Measurements from ENCODE around the gene KLHL29.

Gene KLHL29

DNA sequence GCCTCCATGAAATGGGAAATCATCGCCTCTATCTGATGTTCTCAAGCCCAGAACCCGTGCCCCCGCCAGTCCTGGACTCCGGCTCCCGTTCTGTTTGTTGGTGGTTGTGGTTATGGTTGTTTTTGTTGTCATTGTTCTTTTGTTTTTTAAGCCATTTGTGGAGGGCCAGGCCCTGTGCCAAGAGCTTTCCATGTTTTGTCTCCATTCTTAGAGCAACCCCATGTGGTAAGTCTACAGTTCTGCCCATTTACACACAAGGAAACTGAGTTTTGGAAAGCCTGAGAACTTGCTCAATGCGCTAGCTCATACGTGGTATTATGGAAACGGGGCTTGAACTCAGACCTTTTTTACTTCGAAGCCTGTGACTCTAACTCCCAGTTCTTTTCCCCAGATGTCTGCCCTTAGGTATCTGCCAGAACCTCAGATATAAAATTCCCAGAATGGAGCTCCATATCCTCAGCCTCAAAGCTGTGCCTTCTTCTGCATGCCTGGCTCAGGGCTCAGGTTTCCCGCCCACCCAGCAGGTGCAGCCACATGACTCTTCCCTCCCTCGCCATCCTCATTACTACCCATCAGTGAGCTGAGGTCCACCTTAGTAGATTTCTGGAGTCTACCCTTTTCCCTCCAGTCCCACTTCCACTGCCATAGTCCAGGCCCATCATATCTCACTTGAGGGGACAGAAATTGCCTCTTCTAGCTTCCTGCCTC, 194.1 kb downstream of the KLHL29 start:
- no peak for DNase-seq (ENCODE audit: low spot score)
- ChIA-PET POLR2A (ENCODE audit: low non-redundant PET) (no interaction called here), CTCF (interaction anchor here (0.6 to 1.2 kb wide), 2 partner anchors 10 to 56 kb away, joined by 3 read pairs; no protein-coding TSS in a partner anchor)
- H3K27ac ChIP-seq = no peak overlapping the region
- TF ChIP-seq, protein P1, sequence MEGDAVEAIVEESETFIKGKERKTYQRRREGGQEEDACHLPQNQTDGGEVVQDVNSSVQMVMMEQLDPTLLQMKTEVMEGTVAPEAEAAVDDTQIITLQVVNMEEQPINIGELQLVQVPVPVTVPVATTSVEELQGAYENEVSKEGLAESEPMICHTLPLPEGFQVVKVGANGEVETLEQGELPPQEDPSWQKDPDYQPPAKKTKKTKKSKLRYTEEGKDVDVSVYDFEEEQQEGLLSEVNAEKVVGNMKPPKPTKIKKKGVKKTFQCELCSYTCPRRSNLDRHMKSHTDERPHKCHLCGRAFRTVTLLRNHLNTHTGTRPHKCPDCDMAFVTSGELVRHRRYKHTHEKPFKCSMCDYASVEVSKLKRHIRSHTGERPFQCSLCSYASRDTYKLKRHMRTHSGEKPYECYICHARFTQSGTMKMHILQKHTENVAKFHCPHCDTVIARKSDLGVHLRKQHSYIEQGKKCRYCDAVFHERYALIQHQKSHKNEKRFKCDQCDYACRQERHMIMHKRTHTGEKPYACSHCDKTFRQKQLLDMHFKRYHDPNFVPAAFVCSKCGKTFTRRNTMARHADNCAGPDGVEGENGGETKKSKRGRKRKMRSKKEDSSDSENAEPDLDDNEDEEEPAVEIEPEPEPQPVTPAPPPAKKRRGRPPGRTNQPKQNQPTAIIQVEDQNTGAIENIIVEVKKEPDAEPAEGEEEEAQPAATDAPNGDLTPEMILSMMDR (conservative IDR thresholded peaks at IDR 0.05; ENCODE audit: low read depth) = no peak

DNA sequence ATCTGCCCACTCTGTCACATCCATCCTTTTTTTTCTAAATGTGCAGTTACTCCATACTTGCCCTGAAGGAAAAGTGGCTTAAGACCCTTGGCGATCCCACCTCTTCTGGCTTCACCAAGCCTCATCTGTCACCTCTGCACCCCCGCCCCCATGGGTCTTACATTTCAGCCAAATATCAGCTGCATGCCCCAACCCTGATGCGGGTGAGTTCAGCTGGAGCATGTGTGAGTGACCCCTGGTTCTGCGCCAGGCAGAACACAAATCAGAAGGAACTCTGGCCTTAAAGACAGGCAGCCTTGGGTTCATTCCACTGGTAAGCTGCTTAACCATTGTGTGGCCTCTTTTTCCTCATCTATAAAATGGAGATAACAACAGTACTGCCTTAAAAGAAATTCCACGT, 194.7 kb downstream of the KLHL29 start:
- no peak overlapping the region for H3K27ac ChIP-seq
- TF ChIP-seq, protein P1 (conservative IDR thresholded peaks at IDR 0.05; ENCODE audit: low read depth) = no peak
- ChIA-PET CTCF (interaction anchor here (0.6 to 1.2 kb wide), 2 partner anchors 10 to 55 kb away, joined by 3 read pairs; no protein-coding TSS in a partner anchor), POLR2A (ENCODE audit: low non-redundant PET) (no interaction called here)
- no peak for DNase-seq (ENCODE audit: low spot score)

DNA sequence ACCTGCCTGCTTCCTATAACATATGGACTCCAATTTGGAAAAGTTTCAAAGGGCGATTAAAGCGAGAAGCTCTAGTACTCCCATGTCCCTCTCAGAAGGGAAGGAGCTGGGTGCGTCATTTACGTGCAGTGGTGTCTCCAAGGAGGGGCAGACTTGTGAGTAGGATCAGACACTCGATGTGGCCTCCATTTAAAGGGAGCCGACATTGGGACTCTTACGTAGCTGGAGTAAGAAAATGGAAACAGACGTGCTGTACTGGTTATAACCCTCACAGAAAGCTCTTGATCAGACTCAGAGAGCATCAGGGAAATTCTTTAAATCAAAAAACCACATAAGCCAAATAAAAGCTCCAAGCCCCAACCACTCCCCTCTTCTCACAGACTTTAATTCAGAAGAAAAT, 198.5 kb downstream of the KLHL29 start:
- DNase-seq (ENCODE audit: low spot score) = no peak
- CTCF ChIA-PET = interaction anchor here (0.7 to 0.8 kb wide), 2 partner anchors 92 to 385 kb away, joined by 4 read pairs; no protein-coding TSS in a partner anchor
- no peak overlapping the region for H3K27ac ChIP-seq
- TF ChIP-seq, protein P1 (conservative IDR thresholded peaks at IDR 0.05; ENCODE audit: low read depth) = no peak
- POLR2A ChIA-PET (ENCODE audit: low non-redundant PET) = no interaction called here

DNA sequence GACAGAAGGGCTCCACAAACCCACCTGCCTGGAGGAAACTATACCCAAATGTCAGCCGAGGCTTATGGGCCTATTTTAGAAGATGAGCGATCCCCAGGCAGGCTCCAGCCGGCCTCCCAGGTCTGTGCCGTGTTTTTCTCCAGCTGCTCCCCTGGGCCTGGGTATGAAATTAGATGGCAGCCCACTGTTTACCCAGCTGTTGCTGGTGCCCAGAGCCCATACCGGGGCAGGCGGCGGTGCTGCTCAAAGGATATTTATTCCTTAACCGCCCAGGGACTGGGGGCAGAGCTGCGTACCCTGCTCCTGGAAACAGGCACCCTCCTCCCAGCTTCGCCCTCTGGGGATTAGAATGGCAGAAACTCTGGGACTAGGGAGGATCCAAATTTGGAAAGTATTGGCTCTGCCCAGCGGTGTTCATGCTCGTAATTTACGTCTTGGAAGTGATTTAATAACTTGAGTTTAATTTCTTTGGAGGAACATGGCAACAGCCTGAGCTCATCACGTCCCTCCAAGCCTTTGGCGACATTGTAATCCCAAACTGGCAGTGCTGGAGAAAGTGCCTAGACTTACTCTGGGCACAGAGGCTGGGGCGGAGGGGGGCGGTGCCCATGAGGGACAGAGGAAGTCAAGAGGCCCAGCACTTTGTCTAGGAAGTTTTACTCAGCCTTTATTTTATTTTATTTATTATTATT, 199.2 kb downstream of the KLHL29 start:
- DNase-seq (ENCODE audit: low spot score) = no peak
- no peak overlapping the region for H3K27ac ChIP-seq
- TF ChIP-seq, protein P1 (conservative IDR thresholded peaks at IDR 0.05; ENCODE audit: low read depth) = no peak
- CTCF ChIA-PET = interaction anchor here (0.8 kb wide), 1 partner anchor 93 kb away, joined by 4 read pairs; no protein-coding TSS in a partner anchor
- POLR2A ChIA-PET (ENCODE audit: low non-redundant PET) = no interaction called here

DNA sequence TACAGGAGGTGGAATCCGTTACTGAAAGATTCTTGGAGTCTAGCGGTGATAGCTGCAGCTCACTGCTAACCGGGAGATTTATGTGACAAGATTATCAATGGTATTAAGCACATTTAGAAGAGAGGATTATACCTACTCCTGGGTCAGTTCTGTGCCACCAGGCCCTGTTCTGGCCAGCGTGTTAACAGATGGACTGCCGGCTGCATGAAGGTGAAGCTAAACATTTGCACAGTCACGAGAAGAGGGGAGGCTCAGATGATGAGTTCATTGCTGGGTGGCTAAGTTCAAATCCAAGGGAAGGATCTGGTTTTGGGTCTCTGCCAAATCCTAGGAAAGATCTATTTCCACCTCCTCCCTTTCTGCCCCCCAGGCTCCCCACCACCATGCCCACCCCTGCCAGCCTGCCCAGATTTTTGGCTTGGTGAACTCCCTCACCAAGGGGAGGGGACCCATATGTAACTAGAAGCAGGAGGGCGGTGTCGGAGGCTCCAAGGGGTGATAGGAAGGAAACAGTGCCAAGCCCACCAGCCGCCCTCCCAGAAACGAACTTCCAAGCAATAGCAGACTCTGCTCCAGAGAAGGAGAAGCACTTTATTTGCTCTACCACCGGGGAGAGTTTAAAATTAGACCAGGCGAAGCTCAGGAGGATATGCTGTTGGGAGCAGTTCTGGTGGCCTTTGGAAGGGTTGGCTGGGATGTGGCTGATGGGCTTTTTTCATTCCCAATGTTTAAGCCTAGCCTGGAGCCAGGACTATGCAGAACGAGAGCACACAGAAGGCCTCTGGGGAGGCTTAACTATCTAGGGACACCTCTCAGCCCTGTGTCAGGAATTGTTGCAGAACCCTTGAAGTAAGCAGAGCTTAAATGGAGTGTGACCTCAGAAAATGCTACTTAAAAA, 200.5 kb downstream of the KLHL29 start:
- POLR2A ChIA-PET (ENCODE audit: low non-redundant PET) = no interaction called here
- no peak overlapping the region for H3K27ac ChIP-seq
- CTCF ChIA-PET = no interaction called here
- no peak for DNase-seq (ENCODE audit: low spot score)
- TF ChIP-seq, protein P1 (conservative IDR thresholded peaks at IDR 0.05; ENCODE audit: low read depth) = no peak

DNA sequence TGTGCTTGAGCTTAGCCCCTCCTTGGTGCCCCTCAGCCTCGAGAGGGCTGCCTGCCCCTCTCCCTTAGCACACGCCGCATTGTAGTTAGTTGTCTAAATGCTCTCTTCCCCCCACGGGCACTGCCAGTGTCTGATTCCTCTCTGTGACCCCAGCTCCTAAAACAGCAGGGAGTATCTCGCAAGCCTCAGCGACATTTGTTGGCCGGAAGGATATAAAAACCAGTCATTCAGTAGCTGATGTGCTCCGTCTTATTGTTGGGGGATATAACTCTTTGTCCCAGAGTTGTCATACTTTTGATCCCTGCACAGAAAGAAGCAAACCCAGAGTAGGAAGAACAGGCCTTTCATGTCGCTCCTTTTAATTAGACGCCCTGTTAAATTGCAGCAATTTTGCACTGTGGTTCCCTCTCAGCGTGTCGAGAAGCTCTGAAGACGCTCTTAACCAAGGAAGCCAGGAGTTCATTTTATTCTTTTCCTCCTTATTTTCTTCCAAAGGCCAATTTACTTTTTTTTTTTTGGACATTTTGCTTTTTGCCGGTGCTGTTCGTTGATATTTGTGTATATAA, 201.8 kb downstream of the KLHL29 start:
- TF ChIP-seq, protein P1 (conservative IDR thresholded peaks at IDR 0.05; ENCODE audit: low read depth) = no peak
- ChIA-PET POLR2A (ENCODE audit: low non-redundant PET) (no interaction called here), CTCF (interaction anchor here (0.7 kb wide), 1 partner anchor 83 kb away, joined by 7 read pairs; no protein-coding TSS in a partner anchor)
- DNase-seq (ENCODE audit: low spot score) = no peak
- H3K27ac ChIP-seq = no peak overlapping the region

All from RWPE1 (cell line).